ENCODE measurements around the gene LSR.

GRCh38 chr19:35274323-35274722, 25.5 kb downstream of the LSR start:
- TF ChIP-seq CTCF (IDR thresholded peaks at IDR 0.05) = no peak
- no peak for TF ChIP-seq POLR2A (IDR thresholded peaks at IDR 0.05)
- TF ChIP-seq POLR2AphosphoS5 (IDR thresholded peaks at IDR 0.05) = no peak
